ENCODE data around the gene NIN. TPM values are rescaled to one million over a fixed set of nuclear protein-coding genes. Genes with fewer than 3 reads are reported as not detected.

NIN gene, protein sequence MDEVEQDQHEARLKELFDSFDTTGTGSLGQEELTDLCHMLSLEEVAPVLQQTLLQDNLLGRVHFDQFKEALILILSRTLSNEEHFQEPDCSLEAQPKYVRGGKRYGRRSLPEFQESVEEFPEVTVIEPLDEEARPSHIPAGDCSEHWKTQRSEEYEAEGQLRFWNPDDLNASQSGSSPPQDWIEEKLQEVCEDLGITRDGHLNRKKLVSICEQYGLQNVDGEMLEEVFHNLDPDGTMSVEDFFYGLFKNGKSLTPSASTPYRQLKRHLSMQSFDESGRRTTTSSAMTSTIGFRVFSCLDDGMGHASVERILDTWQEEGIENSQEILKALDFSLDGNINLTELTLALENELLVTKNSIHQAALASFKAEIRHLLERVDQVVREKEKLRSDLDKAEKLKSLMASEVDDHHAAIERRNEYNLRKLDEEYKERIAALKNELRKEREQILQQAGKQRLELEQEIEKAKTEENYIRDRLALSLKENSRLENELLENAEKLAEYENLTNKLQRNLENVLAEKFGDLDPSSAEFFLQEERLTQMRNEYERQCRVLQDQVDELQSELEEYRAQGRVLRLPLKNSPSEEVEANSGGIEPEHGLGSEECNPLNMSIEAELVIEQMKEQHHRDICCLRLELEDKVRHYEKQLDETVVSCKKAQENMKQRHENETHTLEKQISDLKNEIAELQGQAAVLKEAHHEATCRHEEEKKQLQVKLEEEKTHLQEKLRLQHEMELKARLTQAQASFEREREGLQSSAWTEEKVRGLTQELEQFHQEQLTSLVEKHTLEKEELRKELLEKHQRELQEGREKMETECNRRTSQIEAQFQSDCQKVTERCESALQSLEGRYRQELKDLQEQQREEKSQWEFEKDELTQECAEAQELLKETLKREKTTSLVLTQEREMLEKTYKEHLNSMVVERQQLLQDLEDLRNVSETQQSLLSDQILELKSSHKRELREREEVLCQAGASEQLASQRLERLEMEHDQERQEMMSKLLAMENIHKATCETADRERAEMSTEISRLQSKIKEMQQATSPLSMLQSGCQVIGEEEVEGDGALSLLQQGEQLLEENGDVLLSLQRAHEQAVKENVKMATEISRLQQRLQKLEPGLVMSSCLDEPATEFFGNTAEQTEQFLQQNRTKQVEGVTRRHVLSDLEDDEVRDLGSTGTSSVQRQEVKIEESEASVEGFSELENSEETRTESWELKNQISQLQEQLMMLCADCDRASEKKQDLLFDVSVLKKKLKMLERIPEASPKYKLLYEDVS (N-terminal part only)
- total RNA-seq (2022; extraction: Qiagen RNA extraction) = 10.9 to 17.4 TPM (median 15.5 TPM) in 5 replicates

DNA sequence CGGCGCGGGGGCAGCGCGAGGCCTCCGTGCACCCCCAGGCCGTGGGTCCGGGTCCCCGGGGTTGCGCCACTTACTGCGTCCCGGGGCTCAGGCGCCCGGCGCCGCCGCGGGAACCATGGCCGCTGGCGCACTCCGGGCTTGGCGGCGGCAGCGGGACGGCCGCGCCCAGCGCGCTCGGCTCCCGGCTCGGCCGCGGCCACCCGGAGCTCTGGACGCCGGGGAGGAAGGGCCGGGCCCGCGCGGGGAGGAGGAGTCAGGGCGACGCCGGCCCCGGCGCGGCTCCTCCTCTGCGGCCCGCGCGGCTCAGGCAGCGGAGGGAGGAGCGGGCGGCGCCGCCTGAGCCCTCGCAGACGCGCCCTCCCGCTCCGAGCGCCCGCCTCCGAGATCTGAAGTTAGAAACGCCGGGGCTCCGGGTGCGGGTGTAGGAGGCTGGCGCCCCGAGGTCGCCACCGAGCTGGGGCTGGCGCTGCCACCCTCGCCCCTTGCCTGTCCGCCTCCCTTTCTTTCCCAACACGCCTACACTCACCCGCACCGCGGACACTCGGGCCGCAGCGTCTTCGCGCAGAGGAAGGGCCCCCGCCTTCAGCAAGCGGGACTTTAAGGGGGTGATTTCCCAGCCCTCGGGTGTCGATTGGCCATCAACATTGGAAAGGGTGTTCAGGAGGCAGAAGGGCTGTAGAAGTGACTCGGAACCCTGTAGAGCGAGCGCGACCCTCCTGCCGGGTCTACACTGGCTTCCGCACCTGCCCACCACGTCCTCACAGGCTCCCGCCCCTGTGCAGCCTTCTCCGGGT, at the start of gene NIN:
Gene NIN, minus strand, starts transcription at position 231 of the 794 bp plus-strand sequence. CDS start 9,106 bp downstream, outside the sequence.

DNA sequence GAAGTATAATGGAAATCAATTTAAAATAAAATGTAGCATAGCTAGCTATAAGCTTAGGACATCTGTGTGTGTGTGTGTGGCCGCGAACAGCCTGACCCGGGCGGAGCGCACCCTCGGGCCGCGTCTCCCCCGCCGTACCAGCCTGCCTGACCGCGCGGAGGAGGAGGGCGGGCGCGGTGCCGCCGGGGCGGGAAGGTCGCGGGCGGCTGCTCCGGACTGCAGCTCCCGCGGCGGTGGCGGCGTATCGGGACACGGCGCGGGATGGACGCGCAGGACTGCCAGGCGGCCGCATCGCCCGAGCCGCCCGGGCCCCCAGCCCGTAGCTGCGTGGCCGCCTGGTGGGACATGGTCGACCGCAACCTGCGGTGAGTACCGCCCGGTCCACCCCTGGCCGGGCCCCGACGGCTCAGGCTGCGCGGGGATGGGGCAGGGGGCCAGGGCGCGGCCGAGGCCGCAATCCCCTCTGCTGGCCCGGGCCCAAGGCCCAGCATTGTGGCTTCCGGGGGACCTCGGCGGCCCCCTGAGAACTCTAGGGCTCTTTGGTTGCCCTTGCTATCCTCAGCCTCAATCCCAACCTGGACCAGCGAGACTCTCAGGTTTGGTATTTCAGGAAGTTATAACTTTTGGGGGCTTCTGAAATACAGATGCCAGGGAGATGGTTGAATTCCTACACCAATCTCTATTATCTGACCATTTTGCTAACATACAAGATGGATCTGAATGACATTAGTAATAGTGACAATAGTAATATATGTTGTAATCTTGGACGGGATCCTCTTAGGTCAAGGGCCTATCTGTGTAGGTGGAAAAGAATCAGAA, 41.2 kb upstream of the NIN start, which contains the start of gene ABHD12B:
Gene ABHD12B, plus strand, starts transcription at position 140 of the 819 bp plus-strand sequence. Its CDS starts 122 bp downstream, at position 262.

Other genes with a start within 250 kb of the NIN start
- 24.6 to 31.9 TPM (median 30.0 TPM) in 5 replicates for gene SAV1, start 162.9 kb downstream of the NIN start, total RNA-seq (2022; extraction: Qiagen RNA extraction)
- not detected in 5 replicates for gene ABHD12B, start 40.9 kb upstream of the NIN start, total RNA-seq (2022; extraction: Qiagen RNA extraction)
- 129 to 181 TPM (median 155 TPM) in 5 replicates for gene PYGL, start 113.3 kb upstream of the NIN start, total RNA-seq (2022; extraction: Qiagen RNA extraction)